Inflammatory macrophage treated with lipopolysaccharide for 1 hour (primary cell): ENCODE results near the gene ABL1.

ENCODE experiments used
- DNase-seq, 2 donors: peaks; one replicate each; pipeline ENCODE4 v3.0.0-alpha.2; 2020 to 2022

Gene ABL1

DNA sequence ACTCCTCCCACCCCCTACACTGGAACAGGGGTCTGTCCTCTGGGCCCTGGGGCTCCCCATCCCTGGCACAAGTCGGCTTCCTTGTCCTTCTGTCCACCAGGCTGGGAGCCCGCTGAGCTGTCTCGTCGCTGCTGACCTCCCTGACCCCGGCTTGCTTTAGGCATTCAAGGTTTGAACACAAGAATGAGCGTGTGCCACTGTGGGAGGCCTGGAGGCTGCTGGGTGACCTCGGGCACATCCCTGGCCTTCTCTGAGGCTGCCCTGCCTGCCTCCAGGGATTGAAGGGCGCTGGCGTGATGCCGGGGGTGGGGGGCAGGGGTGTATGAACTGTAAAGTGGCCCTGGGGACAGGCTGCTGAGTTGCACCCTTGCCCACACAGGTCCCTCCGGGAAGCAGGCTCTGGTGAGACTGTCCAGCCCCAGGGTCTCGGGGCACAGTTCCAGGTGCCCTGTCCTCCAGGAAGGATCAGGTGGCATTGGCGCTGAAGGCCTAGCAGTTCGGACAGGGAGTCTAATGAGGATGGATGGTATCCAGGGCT lies 85.8 kb downstream of the ABL1 start:
- no peak for DNase-seq

DNA sequence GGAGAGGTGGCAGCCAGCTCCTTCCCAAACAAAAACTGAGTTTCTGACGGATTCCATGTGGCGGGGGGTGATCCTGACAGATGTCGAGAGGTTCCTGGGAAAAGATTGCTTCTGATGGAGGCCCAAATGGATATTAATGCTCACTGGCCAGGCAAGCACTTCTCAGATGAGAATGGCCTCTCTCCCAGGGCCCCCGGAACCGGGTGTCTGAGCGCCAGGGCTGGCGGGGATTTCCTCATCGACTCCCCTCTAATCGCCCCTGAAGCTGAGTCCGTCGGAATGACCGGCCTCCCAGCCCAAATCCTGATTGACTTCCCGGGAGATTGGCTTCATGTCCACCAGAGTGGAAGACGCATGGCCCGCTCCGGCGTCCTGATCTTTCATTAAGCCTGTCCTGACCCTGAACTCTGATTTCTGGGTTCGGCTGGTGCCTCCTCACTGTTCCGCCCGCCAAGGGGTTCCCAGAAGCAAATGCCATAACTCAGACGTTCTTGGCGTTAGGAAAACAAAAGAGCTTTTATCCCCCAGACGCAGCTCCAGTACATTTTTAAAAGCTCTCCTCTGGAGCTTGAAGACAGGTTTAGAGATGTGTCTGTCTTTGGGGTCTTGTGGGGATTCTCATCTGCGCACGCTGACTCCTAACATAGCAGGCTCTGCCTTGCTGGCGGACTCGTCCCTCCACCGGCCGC lies 86.4 kb downstream of the ABL1 start:
- DNase-seq: no peak

- no peak for DNase-seq
Measured at GRCh38 chr9:130921989-130922892, 87.2 kb downstream of the ABL1 start.

DNA sequence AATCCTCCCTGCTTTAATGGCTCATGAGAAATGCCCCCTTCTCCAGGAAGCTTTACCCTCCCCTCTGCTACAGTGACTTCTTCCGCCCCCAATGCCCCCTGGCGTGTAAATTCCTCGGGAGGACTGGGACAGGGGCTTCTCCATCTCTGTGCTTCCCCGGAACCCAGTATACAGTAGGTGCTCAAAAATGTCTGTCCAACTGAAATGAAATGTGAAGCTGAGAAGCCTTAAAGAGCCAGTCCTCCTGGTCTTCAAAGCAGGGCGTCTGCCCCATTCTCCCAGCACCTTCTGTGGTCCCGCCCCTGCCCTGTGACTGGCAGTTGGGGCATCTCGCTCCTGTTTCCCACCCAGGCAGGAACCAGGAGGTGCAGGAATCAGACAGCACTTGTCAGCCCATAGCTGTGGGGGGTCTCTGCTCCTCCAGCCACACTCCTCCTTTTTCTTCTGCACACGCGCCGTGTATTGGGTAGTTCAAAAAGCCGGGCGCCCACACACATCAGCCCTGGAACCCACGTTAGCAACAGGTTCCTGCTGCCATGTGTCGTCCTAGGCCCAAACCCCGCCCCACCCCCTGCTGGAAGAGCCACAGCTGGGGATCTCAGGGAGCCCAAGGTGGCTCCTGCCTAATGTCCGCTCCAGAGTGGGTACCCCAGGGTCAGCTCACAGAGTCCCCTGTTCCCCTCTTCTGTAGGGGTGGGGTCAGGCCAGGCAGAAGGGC lies 88.0 kb downstream of the ABL1 start:
- DNase-seq: no peak

GRCh38 chr9:130923611-130924447 lies 88.8 kb downstream of the ABL1 start:
- DNase-seq: no peak

DNA sequence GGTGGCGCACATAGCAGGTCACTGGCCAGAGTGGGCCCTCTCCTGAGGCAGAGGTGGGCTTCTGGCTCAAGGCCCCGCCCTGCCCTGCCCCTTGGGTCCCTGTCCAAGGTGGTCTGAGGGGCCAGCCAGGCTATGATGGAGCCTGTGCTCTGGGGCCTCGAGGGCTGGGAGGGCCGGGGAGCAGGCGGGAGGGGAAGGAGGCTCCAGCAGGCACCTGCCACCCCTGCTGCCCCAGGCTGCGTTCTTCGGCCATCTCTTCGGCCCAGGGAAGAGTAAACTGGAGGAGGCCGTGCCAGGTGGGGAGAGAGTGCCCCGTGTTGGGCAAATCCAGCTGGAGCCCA lies 89.4 kb downstream of the ABL1 start:
- no peak for DNase-seq

- no peak for DNase-seq
Measured at GRCh38 chr9:130925050-130925678, 90.1 kb downstream of the ABL1 start.

- DNase-seq: no peak
Measured at GRCh38 chr9:130927338-130927737, 92.3 kb downstream of the ABL1 start.

GRCh38 chr9:130927995-130928900 lies 93.2 kb downstream of the ABL1 start:
- no peak for DNase-seq

- DNase-seq: no peak
Measured at GRCh38 chr9:130929571-130930038, 94.6 kb downstream of the ABL1 start.

DNA sequence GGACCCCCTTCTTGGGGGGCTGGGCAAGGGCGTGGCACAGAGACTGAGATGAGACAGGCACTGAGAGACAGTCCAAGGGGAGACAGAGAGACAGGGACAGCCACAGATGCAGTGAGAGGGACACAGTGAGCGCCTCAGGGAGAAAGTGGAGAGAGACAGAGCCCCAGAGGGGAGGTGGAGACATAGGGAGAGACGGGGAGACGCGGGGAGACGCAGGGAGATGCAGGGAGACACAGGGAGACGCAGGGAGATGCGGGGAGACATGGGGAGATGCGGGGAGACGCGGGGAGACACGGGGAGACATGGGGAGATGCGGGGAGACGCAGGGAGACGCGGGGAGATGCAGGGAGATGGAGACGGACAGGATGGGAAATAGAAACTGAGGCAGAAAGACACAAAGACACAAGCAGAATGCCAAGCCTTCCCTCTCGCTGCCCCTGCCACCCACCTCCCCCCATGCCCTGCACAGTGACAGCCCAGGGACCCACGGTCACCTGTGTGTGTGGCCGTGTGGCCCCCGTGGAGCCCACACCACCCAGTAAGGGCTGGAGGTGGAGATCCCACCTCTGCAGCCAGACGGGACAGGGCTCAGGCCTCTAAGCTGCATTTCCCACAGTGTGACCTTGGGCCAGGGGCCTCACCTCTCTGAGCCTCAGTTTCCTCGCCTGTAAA lies 95.2 kb downstream of the ABL1 start:
- DNase-seq: no peak

DNA sequence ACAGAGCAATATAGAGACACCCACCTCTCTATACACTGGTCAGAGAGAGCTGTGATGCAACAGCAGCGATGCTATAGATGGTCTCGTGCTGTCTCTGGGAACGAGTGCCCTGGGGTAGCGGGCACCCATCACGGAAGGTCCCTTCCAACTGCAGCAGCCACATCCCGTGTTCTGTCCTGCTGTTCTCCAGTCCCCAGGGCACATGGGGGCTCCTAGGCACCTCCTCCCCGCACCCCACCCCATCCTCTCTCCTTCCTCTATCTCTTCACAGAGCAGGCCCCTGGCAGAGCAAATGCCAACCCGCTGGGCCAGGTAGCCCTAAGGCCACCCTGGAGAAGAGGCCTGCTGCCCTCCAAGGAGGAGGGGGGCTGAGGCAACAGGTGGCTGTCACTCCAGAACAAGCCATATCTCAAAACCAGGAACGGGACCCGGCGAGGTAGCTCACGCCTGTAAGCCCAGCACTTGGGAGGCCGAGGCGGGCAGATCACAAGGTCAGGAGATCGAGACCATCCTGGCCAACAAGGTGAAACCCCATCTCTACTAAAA lies 95.8 kb downstream of the ABL1 start:
- no peak for DNase-seq

GRCh38 chr9:130931508-130932254 lies 96.6 kb downstream of the ABL1 start:
- no peak for DNase-seq

DNA sequence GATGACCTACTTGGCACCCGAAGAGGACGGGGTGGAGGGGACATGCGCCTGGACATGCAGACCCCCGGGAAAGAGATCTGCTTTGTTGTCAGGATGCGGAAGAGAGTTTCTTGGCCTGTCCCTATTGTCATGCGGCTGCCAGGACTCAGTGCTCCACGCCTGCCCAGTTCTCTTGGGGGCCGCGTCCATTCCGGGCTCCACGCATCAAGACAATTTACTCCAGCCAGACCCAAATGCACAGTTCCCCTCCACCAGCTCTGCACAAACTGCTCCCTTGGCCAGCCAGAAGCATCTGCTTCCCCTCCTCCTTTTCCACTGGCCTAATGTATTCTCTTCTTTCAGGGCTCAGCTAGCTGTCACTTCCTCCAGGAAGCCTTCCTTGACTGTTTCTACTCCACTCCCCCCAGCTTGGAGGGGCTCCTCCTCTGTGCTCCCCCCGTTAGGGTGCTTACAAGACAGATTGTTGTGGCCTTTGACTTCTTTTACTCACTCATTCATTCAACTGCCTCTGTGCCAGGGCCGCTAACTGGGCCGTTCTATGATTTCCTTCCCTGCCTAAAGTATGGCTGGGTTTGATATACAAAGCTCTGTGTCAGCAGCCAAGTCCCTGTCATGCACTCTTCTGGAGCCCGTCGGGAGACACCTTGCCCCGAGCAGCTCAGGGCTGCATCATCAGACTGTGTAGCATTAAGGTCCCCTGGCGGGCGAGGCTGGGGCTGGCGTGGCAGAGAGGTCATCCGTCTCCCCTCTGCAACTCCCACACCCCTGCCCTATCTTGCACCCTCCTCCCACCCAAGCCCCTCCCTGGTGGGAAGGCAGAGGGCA lies 97.4 kb downstream of the ABL1 start:
- DNase-seq: no peak

- DNase-seq: no peak
Measured at GRCh38 chr9:130933114-130934046, 98.3 kb downstream of the ABL1 start.

GRCh38 chr9:130934246-130934645 lies 99.2 kb downstream of the ABL1 start:
- DNase-seq: no peak
